ENCODE measurements around the gene PPARD.

The PPARD gene

GRCh38 chr6:35439308-35439707, 97.0 kb downstream of the PPARD start:
- Histone ChIP-seq H3K79me2 (ENCODE audit: low read length) (no peaks in the 10 kb centered on the region), H3K36me3 (replicated peaks; ENCODE audit: low read depth, low read length) (no peaks in the 10 kb centered on the region), H3K27ac (ENCODE audit: low read length) (no peak overlapping the region), H3K9me3 (ENCODE audit: insufficient read depth, low read length) (no peaks in the 10 kb centered on the region), H3K4me1 (ENCODE audit: low read length) (no peaks in the 10 kb centered on the region), H3K4me2 (ENCODE audit: low read length) (no peak overlapping the region), H3K27me3 (ENCODE audit: low read depth, low read length) (no peaks in the 10 kb centered on the region), H4K20me1 (ENCODE audit: insufficient read depth, low read length) (no peaks in the 10 kb centered on the region), H3K9ac (ENCODE audit: low read length) (no peak overlapping the region), H3K4me3 (ENCODE audit: low read length) (no peak overlapping the region), H2AFZ (ENCODE audit: low read depth, low read length) (no peak overlapping the region)
- TF ChIP-seq EZH2phosphoT487 (IDR thresholded peaks at IDR 0.05; ENCODE audit: low read depth) = no peak
- no peak for TF ChIP-seq CTCF (IDR thresholded peaks at IDR 0.05; ENCODE audit: low read depth, low read length)

- H3K4me3 ChIP-seq (ENCODE audit: low read length) = no peak overlapping the region
- no peaks in the 10 kb centered on the region for H3K4me1 ChIP-seq (ENCODE audit: low read length)
- TF ChIP-seq EZH2phosphoT487 (IDR thresholded peaks at IDR 0.05; ENCODE audit: low read depth) (no peak), CTCF (IDR thresholded peaks at IDR 0.05; ENCODE audit: low read depth, low read length) (no peak)
- no peaks in the 10 kb centered on the region for H3K9me3 ChIP-seq (ENCODE audit: insufficient read depth, low read length)
- H3K4me2 ChIP-seq (ENCODE audit: low read length) = no peak overlapping the region
- no peaks in the 10 kb centered on the region for H3K27me3 ChIP-seq (ENCODE audit: low read depth, low read length)
- H4K20me1 ChIP-seq (ENCODE audit: insufficient read depth, low read length) = no peaks in the 10 kb centered on the region
- no peak overlapping the region for H3K27ac ChIP-seq (ENCODE audit: low read length)
- no peak overlapping the region for H3K9ac ChIP-seq (ENCODE audit: low read length)
- H2AFZ ChIP-seq (ENCODE audit: low read depth, low read length) = no peak overlapping the region
- H3K79me2 ChIP-seq (ENCODE audit: low read length) = no peaks in the 10 kb centered on the region
- no peaks in the 10 kb centered on the region for H3K36me3 ChIP-seq (replicated peaks; ENCODE audit: low read depth, low read length)
Measured at GRCh38 chr6:35441205-35441604, 98.8 kb downstream of the PPARD start.

GRCh38 chr6:35441642-35442041, 99.3 kb downstream of the PPARD start:
- Histone ChIP-seq H3K9me3 (ENCODE audit: insufficient read depth, low read length) (no peaks in the 10 kb centered on the region), H2AFZ (ENCODE audit: low read depth, low read length) (no peak overlapping the region), H3K4me2 (ENCODE audit: low read length) (no peak overlapping the region), H3K4me1 (ENCODE audit: low read length) (no peaks in the 10 kb centered on the region), H4K20me1 (ENCODE audit: insufficient read depth, low read length) (no peaks in the 10 kb centered on the region), H3K27me3 (ENCODE audit: low read depth, low read length) (no peaks in the 10 kb centered on the region), H3K4me3 (ENCODE audit: low read length) (no peak overlapping the region), H3K79me2 (ENCODE audit: low read length) (no peaks in the 10 kb centered on the region), H3K27ac (ENCODE audit: low read length) (no peak overlapping the region), H3K36me3 (replicated peaks; ENCODE audit: low read depth, low read length) (no peaks in the 10 kb centered on the region), H3K9ac (ENCODE audit: low read length) (no peak overlapping the region)
- no peak for TF ChIP-seq CTCF (IDR thresholded peaks at IDR 0.05; ENCODE audit: low read depth, low read length)
- TF ChIP-seq EZH2phosphoT487 (IDR thresholded peaks at IDR 0.05; ENCODE audit: low read depth) = no peak

- Histone ChIP-seq H3K27me3 (ENCODE audit: low read depth, low read length) (no peaks in the 10 kb centered on the region), H3K4me2 (ENCODE audit: low read length) (no peak overlapping the region), H3K4me3 (ENCODE audit: low read length) (no peak overlapping the region), H3K36me3 (replicated peaks; ENCODE audit: low read depth, low read length) (no peaks in the 10 kb centered on the region), H3K4me1 (ENCODE audit: low read length) (no peaks in the 10 kb centered on the region), H3K9me3 (ENCODE audit: insufficient read depth, low read length) (no peaks in the 10 kb centered on the region), H3K9ac (ENCODE audit: low read length) (no peak overlapping the region), H3K27ac (ENCODE audit: low read length) (no peak overlapping the region), H2AFZ (ENCODE audit: low read depth, low read length) (no peak overlapping the region), H4K20me1 (ENCODE audit: insufficient read depth, low read length) (no peaks in the 10 kb centered on the region), H3K79me2 (ENCODE audit: low read length) (no peaks in the 10 kb centered on the region)
- TF ChIP-seq EZH2phosphoT487 (IDR thresholded peaks at IDR 0.05; ENCODE audit: low read depth) = no peak
- no peak for TF ChIP-seq CTCF (IDR thresholded peaks at IDR 0.05; ENCODE audit: low read depth, low read length)
Measured at GRCh38 chr6:35442693-35443092, 100.3 kb downstream of the PPARD start.
